ENCODE results near the gene TGFBI.

- TF ChIP-seq CTCF (IDR thresholded peaks at IDR 0.05) = no peak
- no peak for TF ChIP-seq POLR2AphosphoS5 (IDR thresholded peaks at IDR 0.05; ENCODE audit: insufficient read depth in 1 of 2, low read depth in 1 of 2)
- no peak for TF ChIP-seq POLR2A (IDR thresholded peaks at IDR 0.05)
Measured at GRCh38 chr5:136007271-136007670, 21.5 kb upstream of the TGFBI start.
